GM19023 (cell line): ENCODE measurements around the gene NUP107.
"Not testable (repeated sequence)": the region's sequence is repeated elsewhere in the genome, so short reads cannot be mapped to it uniquely, and the experiment has no call there.

Experiments
- ATAC-seq: cut with Tn5 transposase; IDR thresholded peaks from one replicate; pipeline ENCODE4 v1.9.1; 2021; ENCODE audit warnings: mild to moderate bottlenecking, moderate library complexity; ENCODE audit not compliant: unreplicated experiment

The NUP107 gene

GRCh38 chr12:68686595-68687521 is at the start of gene NUP107:
Gene NUP107, plus strand, starts transcription at chr12:68686978. Its CDS starts 88 bp downstream, at chr12:68687066.
- ATAC-seq = peak; percentile 95

GRCh38 chr12:68637439-68637838 is 49.3 kb upstream of the NUP107 start:
- not testable (repeated sequence) for ATAC-seq

GRCh38 chr12:68638171-68638570 is 48.6 kb upstream of the NUP107 start:
- ATAC-seq = no peak

- ATAC-seq = no peak
Measured at GRCh38 chr12:68638721-68639395, 47.9 kb upstream of the NUP107 start.

- ATAC-seq = no peak
Measured at GRCh38 chr12:68639396-68639767, 47.4 kb upstream of the NUP107 start.

- ATAC-seq = peak; percentile 94
Measured at GRCh38 chr12:68641138-68641537, 45.6 kb upstream of the NUP107 start.

- no peak for ATAC-seq
Measured at GRCh38 chr12:68646484-68646883, 40.3 kb upstream of the NUP107 start.

GRCh38 chr12:68647507-68647906 is 39.3 kb upstream of the NUP107 start:
- ATAC-seq = no peak

GRCh38 chr12:68648179-68648578 is 38.6 kb upstream of the NUP107 start:
- no peak for ATAC-seq

GRCh38 chr12:68665016-68665569 is 21.7 kb upstream of the NUP107 start:
- no peak for ATAC-seq

GRCh38 chr12:68667291-68667690 is 19.5 kb upstream of the NUP107 start:
- no peak for ATAC-seq

- no peak for ATAC-seq
Measured at GRCh38 chr12:68667896-68668295, 18.9 kb upstream of the NUP107 start.

GRCh38 chr12:68671179-68671578 is 15.6 kb upstream of the NUP107 start:
- ATAC-seq = no peak

- ATAC-seq = no peak
Measured at GRCh38 chr12:68673788-68674187, 13.0 kb upstream of the NUP107 start.

GRCh38 chr12:68674376-68674775 is 12.4 kb upstream of the NUP107 start:
- no peak for ATAC-seq

GRCh38 chr12:68675101-68675842 is 11.5 kb upstream of the NUP107 start:
- ATAC-seq = no peak

GRCh38 chr12:68676854-68677253 is 9.9 kb upstream of the NUP107 start:
- not testable (repeated sequence) for ATAC-seq

- no peak for ATAC-seq
Measured at GRCh38 chr12:68686262-68686594, 550 bp upstream of the NUP107 start.

- ATAC-seq = no peak
Measured at GRCh38 chr12:68695454-68695853, 8.7 kb downstream of the NUP107 start.

- ATAC-seq = no peak
Measured at GRCh38 chr12:68699486-68699885, 12.7 kb downstream of the NUP107 start.

- ATAC-seq = no peak
Measured at GRCh38 chr12:68727776-68728175, 41.0 kb downstream of the NUP107 start.
